Glomerular visceral epithelial cell (primary cell): ENCODE data around the gene AJAP1.

Experiments used
- DNase-seq: peaks from one replicate; pipeline ENCODE4 v3.0.0-alpha.2; 2016; ENCODE audit errors: extremely low spot score

The AJAP1 gene

GRCh38 chr1:4770713-4771112 is 116.3 kb downstream of the AJAP1 start:
- DNase-seq: no peak

- no peak for DNase-seq
Measured at GRCh38 chr1:4771267-4771666, 116.9 kb downstream of the AJAP1 start.

GRCh38 chr1:4771721-4772120 is 117.3 kb downstream of the AJAP1 start:
- DNase-seq: no peak

- DNase-seq: no peak
Measured at GRCh38 chr1:4772294-4773010, 118.0 kb downstream of the AJAP1 start.

- no peak for DNase-seq
Measured at GRCh38 chr1:4773226-4773625, 118.8 kb downstream of the AJAP1 start.

GRCh38 chr1:4775506-4775905 is 121.1 kb downstream of the AJAP1 start:
- no peak for DNase-seq

- DNase-seq: no peak
Measured at GRCh38 chr1:4778056-4778455, 123.6 kb downstream of the AJAP1 start.

GRCh38 chr1:4781646-4782045 is 127.2 kb downstream of the AJAP1 start:
- no peak for DNase-seq

- DNase-seq: no peak
Measured at GRCh38 chr1:4784761-4785160, 130.4 kb downstream of the AJAP1 start.

- DNase-seq: no peak
Measured at GRCh38 chr1:4786055-4786454, 131.6 kb downstream of the AJAP1 start.

GRCh38 chr1:4787551-4787950 is 133.1 kb downstream of the AJAP1 start:
- no peak for DNase-seq

GRCh38 chr1:4792565-4792964 is 138.2 kb downstream of the AJAP1 start:
- no peak for DNase-seq

- no peak for DNase-seq
Measured at GRCh38 chr1:4794020-4794780, 139.8 kb downstream of the AJAP1 start.

- no peak for DNase-seq
Measured at GRCh38 chr1:4796161-4797015, 142.0 kb downstream of the AJAP1 start.

- DNase-seq: no peak
Measured at GRCh38 chr1:4797016-4797410, 142.6 kb downstream of the AJAP1 start.

GRCh38 chr1:4797429-4797828 is 143.0 kb downstream of the AJAP1 start:
- no peak for DNase-seq

GRCh38 chr1:4801192-4801924 is 146.9 kb downstream of the AJAP1 start:
- no peak for DNase-seq

- no peak for DNase-seq
Measured at GRCh38 chr1:4802024-4802423, 147.6 kb downstream of the AJAP1 start.

- no peak for DNase-seq
Measured at GRCh38 chr1:4803335-4803734, 148.9 kb downstream of the AJAP1 start.

- no peak for DNase-seq
Measured at GRCh38 chr1:4805987-4806386, 151.6 kb downstream of the AJAP1 start.

- DNase-seq: no peak
Measured at GRCh38 chr1:4820543-4820942, 166.1 kb downstream of the AJAP1 start.
